Immature natural killer cell (primary cell): ENCODE measurements around the gene KCTD8. TPM values are rescaled to one million over a fixed set of nuclear protein-coding genes. Genes with fewer than 3 reads are reported as not detected.

ENCODE experiments used
- polyA plus RNA-seq, 3 donors: library from polyadenylated mRNA; unstranded; fragments of 300-500 nt; fragmentation: Illumina TruSeq; gene quantifications; one replicate each; pipeline ENCODE4 v1.2.3, GENCODE V29; 2021

Gene KCTD8
- polyA plus RNA-seq, 3 donors from 2014 or later, result not detected

Other genes with a start within 250 kb of the KCTD8 start
- gene YIPF7, start 202.8 kb upstream of the KCTD8 start, polyA plus RNA-seq, result not detected
- 10 to 100 TPM in 2 of 3 donors, 1 to 10 TPM in 1; 9.3 to 16.1 (median 10.9) TPM for gene GUF1, start 229.6 kb upstream of the KCTD8 start, polyA plus RNA-seq